PC-3 (cell line): Measurements from ENCODE around the gene MAP3K20. TPM values are rescaled to one million over a fixed set of nuclear protein-coding genes. Genes with fewer than 3 reads are reported as not detected.

ENCODE experiments used
- ATAC-seq: fragments of 200-7000 bp; cut with Tn5 transposase; 2 replicates; pipeline ENCODE4 v1.9.1; 2020; ENCODE audit warnings: mild to moderate bottlenecking, moderate library complexity
- BruUV-seq: library from RNA; stranded (reverse); fragments of 400-500 nt; replicated peaks from 2 replicates; lab custom pipeline; 2021; lab: Mats Ljungman, UMichigan
- CTCF ChIA-PET: fragments of 300-600 bp; sonication (Branson Sonifier 250); formaldehyde crosslinking; loops from one replicate; lab custom pipeline; 2022; ENCODE audit warnings: antibody characterized with exemption; lab: Charles Lee
- POLR2A ChIA-PET: fragments of 300-600 bp; sonication (Branson Sonifier 250); formaldehyde crosslinking; loops from one replicate; lab custom pipeline; 2022; ENCODE audit warnings: antibody characterized with exemption; ENCODE audit not compliant: unreplicated experiment; lab: Charles Lee
- DNase-seq: peaks from one replicate; pipeline ENCODE4 v3.0.0-alpha.2; 2015
- H2AFZ ChIP-seq: fragments of 300-600 bp; sonication (generic); 2 replicates; pipeline ENCODE4 v1.6.0; 2016; ENCODE audit warnings: antibody characterized with exemption, low read length
- H3F3A ChIP-seq: fragments of 300-600 bp; sonication (generic); one replicate; pipeline ENCODE4 v1.6.0; 2017; ENCODE audit warnings: antibody characterized with exemption, low read length, control low read depth, mild to moderate bottlenecking; ENCODE audit not compliant: unreplicated experiment
- H3K27ac ChIP-seq: fragments of 300-600 bp; sonication (generic); 2 replicates; pipeline ENCODE4 v1.5.1; 2016; ENCODE audit warnings: mild to moderate bottlenecking, low read length
- H3K27me3 ChIP-seq: fragments of 300-600 bp; sonication (generic); 2 replicates; pipeline ENCODE4 v1.6.1; 2016; ENCODE audit warnings: low read length, mixed read lengths
- H3K36me3 ChIP-seq: fragments of 300-600 bp; sonication (generic); 2 replicates; pipeline ENCODE4 v1.6.1; 2016; ENCODE audit warnings: low read depth, mixed run types, low read length, mixed read lengths
- H3K4me1 ChIP-seq: fragments of 300-600 bp; sonication (generic); 2 replicates; pipeline ENCODE4 v1.5.1; 2016; ENCODE audit warnings: low read length; ENCODE audit not compliant: insufficient read depth
- H3K4me2 ChIP-seq: fragments of 300-600 bp; sonication (generic); 2 replicates; pipeline ENCODE4 v1.6.0; 2016; ENCODE audit warnings: low read length
- H3K4me3 ChIP-seq: fragments of 300-600 bp; sonication (generic); 2 replicates; pipeline ENCODE4 v1.5.1; 2016; ENCODE audit warnings: mild to moderate bottlenecking, low read length, mixed read lengths
- H3K79me2 ChIP-seq: fragments of 300-600 bp; sonication (generic); 2 replicates; pipeline ENCODE4 v1.6.1; 2017; ENCODE audit warnings: low read length, mixed read lengths
- H3K9ac ChIP-seq: fragments of 300-600 bp; sonication (generic); 2 replicates; pipeline ENCODE4 v1.6.0; 2016; ENCODE audit warnings: mild to moderate bottlenecking, low read length
- H3K9me2 ChIP-seq: fragments of 300-600 bp; sonication (generic); replicated peaks from 2 replicates; pipeline ENCODE4 v1.6.1; 2016; ENCODE audit warnings: mixed run types, low read length, mixed read lengths
- H3K9me3 ChIP-seq: fragments of 300-600 bp; sonication (generic); 2 replicates; pipeline ENCODE4 v1.6.1; 2016; ENCODE audit warnings: low read length, mixed read lengths
- H4K20me1 ChIP-seq: fragments of 300-600 bp; sonication (generic); 2 replicates; pipeline ENCODE4 v1.6.1; 2016; ENCODE audit warnings: low read length, mixed read lengths
- EZH2 ChIP-seq: fragments of 300-600 bp; sonication (generic); IDR thresholded peaks from one replicate; pipeline ENCODE4 v1.6.1; 2017; ENCODE audit warnings: antibody characterized with exemption, mild to moderate bottlenecking, low read length; ENCODE audit not compliant: unreplicated experiment
- EZH2phosphoT487 ChIP-seq: fragments of 300-600 bp; sonication (generic); IDR thresholded peaks from 2 replicates; pipeline ENCODE4 v1.6.1; 2018; ENCODE audit warnings: mild to moderate bottlenecking, antibody characterized with exemption, low read length, borderline replicate concordance
- intact Hi-C: fragments of 100-400 bp; cut with micrococcal nuclease; formaldehyde crosslinking; loops from 2 replicates; pipeline ENCODE4 v1.9.0; 2023
- total RNA-seq: library from RNA; depleted of rRNA; stranded (reverse); fragments of >200 nt; gene quantifications from 2 replicates; pipeline ENCODE4 v1.2.3, GENCODE V29; 2014
- TF ChIP-seq, protein P1 (sequence below): fragments of 300-600 bp; sonication (generic); conservative IDR thresholded peaks from 2 replicates; pipeline ENCODE4 v1.5.1; 2017; ENCODE audit warnings: antibody characterized with exemption, low read depth, mild to moderate bottlenecking, low read length

The MAP3K20 gene
- total RNA-seq, 1 experiment from 2014 or later: 29.8 TPM

DNA sequence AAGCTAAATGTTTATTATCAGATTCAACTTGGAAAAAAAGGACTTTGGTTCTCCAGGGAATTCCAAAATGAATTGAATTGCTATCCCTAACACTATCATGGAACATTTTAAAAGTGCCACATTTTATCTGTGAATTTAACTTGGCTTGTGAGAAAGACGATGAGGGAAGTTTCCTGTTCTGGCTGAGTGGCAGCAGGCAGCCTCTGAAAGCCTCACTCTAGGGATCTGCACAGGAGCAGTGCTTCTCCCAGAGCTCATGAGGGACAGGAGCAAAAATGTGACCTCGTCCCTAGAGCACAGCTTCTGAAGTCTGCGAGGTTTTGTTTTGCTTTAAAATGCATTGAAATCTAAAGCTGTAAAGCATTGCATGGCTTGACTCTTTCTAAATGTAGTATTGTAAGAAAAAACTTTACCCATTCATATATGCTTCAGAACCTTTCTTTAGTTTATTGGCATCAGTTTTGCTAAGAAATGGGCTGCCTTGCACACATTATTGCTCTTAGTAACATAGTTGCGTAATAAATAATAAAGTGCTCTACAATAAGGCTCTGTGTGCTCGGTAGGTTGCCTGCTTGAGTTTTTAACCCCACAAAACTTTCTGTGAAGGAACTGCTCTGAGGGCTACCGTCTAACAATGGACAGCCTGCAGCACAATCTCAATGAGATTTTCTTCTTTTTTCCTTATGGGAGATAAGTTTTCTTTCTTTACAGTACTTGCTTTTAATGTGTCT, 142.8 kb downstream of the MAP3K20 start:
- TF ChIP-seq EZH2phosphoT487: no peak
- TF ChIP-seq, protein P1, sequence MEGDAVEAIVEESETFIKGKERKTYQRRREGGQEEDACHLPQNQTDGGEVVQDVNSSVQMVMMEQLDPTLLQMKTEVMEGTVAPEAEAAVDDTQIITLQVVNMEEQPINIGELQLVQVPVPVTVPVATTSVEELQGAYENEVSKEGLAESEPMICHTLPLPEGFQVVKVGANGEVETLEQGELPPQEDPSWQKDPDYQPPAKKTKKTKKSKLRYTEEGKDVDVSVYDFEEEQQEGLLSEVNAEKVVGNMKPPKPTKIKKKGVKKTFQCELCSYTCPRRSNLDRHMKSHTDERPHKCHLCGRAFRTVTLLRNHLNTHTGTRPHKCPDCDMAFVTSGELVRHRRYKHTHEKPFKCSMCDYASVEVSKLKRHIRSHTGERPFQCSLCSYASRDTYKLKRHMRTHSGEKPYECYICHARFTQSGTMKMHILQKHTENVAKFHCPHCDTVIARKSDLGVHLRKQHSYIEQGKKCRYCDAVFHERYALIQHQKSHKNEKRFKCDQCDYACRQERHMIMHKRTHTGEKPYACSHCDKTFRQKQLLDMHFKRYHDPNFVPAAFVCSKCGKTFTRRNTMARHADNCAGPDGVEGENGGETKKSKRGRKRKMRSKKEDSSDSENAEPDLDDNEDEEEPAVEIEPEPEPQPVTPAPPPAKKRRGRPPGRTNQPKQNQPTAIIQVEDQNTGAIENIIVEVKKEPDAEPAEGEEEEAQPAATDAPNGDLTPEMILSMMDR: no peak
- TF ChIP-seq EZH2: no peak
- Histone ChIP-seq H3K4me2 (no peak overlapping the region), H4K20me1 (no peaks in the 10 kb centered on the region), H3K27ac (no peak overlapping the region), H3K4me3 (no peak overlapping the region), H3K27me3 (no peaks in the 10 kb centered on the region), H3K9me2 (no peaks in the 10 kb centered on the region), H3F3A (no peaks in the 10 kb centered on the region), H2AFZ (no peak overlapping the region), H3K36me3 (no peaks in the 10 kb centered on the region; the same call in 1 of the 2 replicates), H3K9ac (no peak overlapping the region), H3K9me3 (no peaks in the 10 kb centered on the region), H3K4me1 (no peaks in the 10 kb centered on the region), H3K79me2 (no peaks in the 10 kb centered on the region)
- DNase-seq: no peak
- BruUV-seq: no TSS peak
- no peak for ATAC-seq
- CTCF ChIA-PET: interaction anchor here (0.7 kb wide), 1 partner anchor 191 kb away, joined by 4 read pairs; no protein-coding TSS in a partner anchor
- POLR2A ChIA-PET: no interaction called here
- intact Hi-C loops: loop anchor here (10.0 kb wide), 2 partner anchors 404 to 1126 kb away; no protein-coding TSS in a partner anchor

DNA sequence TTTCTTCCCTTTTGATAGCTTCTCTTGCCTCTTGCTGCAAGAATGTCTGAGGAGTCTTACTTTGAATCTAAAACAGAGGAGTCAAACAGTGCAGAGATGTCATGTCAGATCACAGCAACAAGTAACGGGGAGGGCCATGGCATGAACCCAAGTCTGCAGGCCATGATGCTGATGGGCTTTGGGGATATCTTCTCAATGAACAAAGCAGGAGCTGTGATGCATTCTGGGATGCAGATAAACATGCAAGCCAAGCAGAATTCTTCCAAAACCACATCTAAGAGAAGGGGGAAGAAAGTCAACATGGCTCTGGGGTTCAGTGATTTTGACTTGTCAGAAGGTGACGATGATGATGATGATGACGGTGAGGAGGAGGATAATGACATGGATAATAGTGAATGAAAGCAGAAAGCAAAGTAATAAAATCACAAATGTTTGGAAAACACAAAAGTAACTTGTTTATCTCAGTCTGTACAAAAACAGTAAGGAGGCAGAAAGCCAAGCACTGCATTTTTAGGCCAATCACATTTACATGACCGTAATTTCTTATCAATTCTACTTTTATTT, 145.6 kb downstream of the MAP3K20 start:
- H4K20me1 ChIP-seq: no peaks in the 10 kb centered on the region
- H3K9ac ChIP-seq: no peak overlapping the region
- no peak overlapping the region for H3K4me3 ChIP-seq
- no TSS peak for BruUV-seq
- POLR2A ChIA-PET: no interaction called here
- no peaks in the 10 kb centered on the region for H3F3A ChIP-seq
- intact Hi-C loops: no loop called here
- ATAC-seq (no peak), DNase-seq (no peak)
- no peaks in the 10 kb centered on the region for H3K27me3 ChIP-seq
- no peaks in the 10 kb centered on the region for H3K9me2 ChIP-seq
- no peaks in the 10 kb centered on the region for H3K9me3 ChIP-seq
- CTCF ChIA-PET: no interaction called here
- no peaks in the 10 kb centered on the region for H3K79me2 ChIP-seq
- no peaks in the 10 kb centered on the region; the same call in 1 of the 2 replicates for H3K36me3 ChIP-seq
- TF ChIP-seq, protein P1: no peak
- no peak for TF ChIP-seq EZH2phosphoT487
- TF ChIP-seq EZH2: no peak
- no peaks in the 10 kb centered on the region for H3K4me1 ChIP-seq
- no peak overlapping the region for H3K27ac ChIP-seq
- H2AFZ ChIP-seq: no peak overlapping the region
- H3K4me2 ChIP-seq: no peak overlapping the region
